ENCODE data around the gene RALY.

GRCh38 chr20:34089655-34090345, 96.1 kb downstream of the RALY start:
- TF ChIP-seq, protein P1, sequence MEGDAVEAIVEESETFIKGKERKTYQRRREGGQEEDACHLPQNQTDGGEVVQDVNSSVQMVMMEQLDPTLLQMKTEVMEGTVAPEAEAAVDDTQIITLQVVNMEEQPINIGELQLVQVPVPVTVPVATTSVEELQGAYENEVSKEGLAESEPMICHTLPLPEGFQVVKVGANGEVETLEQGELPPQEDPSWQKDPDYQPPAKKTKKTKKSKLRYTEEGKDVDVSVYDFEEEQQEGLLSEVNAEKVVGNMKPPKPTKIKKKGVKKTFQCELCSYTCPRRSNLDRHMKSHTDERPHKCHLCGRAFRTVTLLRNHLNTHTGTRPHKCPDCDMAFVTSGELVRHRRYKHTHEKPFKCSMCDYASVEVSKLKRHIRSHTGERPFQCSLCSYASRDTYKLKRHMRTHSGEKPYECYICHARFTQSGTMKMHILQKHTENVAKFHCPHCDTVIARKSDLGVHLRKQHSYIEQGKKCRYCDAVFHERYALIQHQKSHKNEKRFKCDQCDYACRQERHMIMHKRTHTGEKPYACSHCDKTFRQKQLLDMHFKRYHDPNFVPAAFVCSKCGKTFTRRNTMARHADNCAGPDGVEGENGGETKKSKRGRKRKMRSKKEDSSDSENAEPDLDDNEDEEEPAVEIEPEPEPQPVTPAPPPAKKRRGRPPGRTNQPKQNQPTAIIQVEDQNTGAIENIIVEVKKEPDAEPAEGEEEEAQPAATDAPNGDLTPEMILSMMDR (IDR thresholded peaks at IDR 0.05) = no peak
- TF ChIP-seq POLR2A (IDR thresholded peaks at IDR 0.05) = no peak

Data from testis (tissue), 2 donors.